ENCODE data around the gene ANGPTL2.

Gene ANGPTL2

GRCh38 chr9:127102176-127102575 lies 20.3 kb downstream of the ANGPTL2 start:
- Histone ChIP-seq H3K4me1 (ENCODE audit: insufficient read depth, low read length, severe bottlenecking) (no peaks in the 10 kb centered on the region), H3K9me2 (ENCODE audit: low read depth, low read length) (no peaks in the 10 kb centered on the region), H3K27ac (ENCODE audit: low read depth, low read length, poor library complexity, severe bottlenecking) (no peak overlapping the region), H3F3A (ENCODE audit: insufficient read depth, low read length) (no peaks in the 10 kb centered on the region), H3K9me3 (ENCODE audit: low read length) (no peaks in the 10 kb centered on the region), H3K79me2 (ENCODE audit: insufficient read depth, low read length) (no peaks in the 10 kb centered on the region), H3K4me3 (ENCODE audit: low read depth, low read length, poor library complexity, severe bottlenecking) (no peak overlapping the region), H4K20me1 (ENCODE audit: insufficient read depth, low read length) (no peaks in the 10 kb centered on the region), H3K9ac (ENCODE audit: low read length) (no peak overlapping the region), H2AFZ (ENCODE audit: low read length) (no peak overlapping the region), H3K36me3 (ENCODE audit: insufficient read depth, low read length) (no peaks in the 10 kb centered on the region), H3K27me3 (ENCODE audit: insufficient read depth, low read length) (no peaks in the 10 kb centered on the region), H3K4me2 (ENCODE audit: low read length) (no peak overlapping the region)
- TF ChIP-seq CTCF (IDR thresholded peaks at IDR 0.05; ENCODE audit: low read length) (no peak), EZH2 (IDR thresholded peaks at IDR 0.05; ENCODE audit: borderline replicate concordance, low read length) (no peak)

- Histone ChIP-seq H3K9me2 (ENCODE audit: low read depth, low read length) (no peaks in the 10 kb centered on the region), H3K79me2 (ENCODE audit: insufficient read depth, low read length) (no peaks in the 10 kb centered on the region), H3K9me3 (ENCODE audit: low read length) (no peaks in the 10 kb centered on the region), H3K27me3 (ENCODE audit: insufficient read depth, low read length) (no peaks in the 10 kb centered on the region), H3K4me1 (ENCODE audit: insufficient read depth, low read length, severe bottlenecking) (no peaks in the 10 kb centered on the region), H3K9ac (ENCODE audit: low read length) (no peak overlapping the region), H3F3A (ENCODE audit: insufficient read depth, low read length) (no peaks in the 10 kb centered on the region), H3K27ac (ENCODE audit: low read depth, low read length, poor library complexity, severe bottlenecking) (no peak overlapping the region), H3K4me3 (ENCODE audit: low read depth, low read length, poor library complexity, severe bottlenecking) (no peak overlapping the region), H3K4me2 (ENCODE audit: low read length) (no peak overlapping the region), H3K36me3 (ENCODE audit: insufficient read depth, low read length) (no peaks in the 10 kb centered on the region), H4K20me1 (ENCODE audit: insufficient read depth, low read length) (no peaks in the 10 kb centered on the region), H2AFZ (ENCODE audit: low read length) (no peak overlapping the region)
- no peak for TF ChIP-seq EZH2 (IDR thresholded peaks at IDR 0.05; ENCODE audit: borderline replicate concordance, low read length)
- TF ChIP-seq CTCF (IDR thresholded peaks at IDR 0.05; ENCODE audit: low read length) = no peak
Measured at GRCh38 chr9:127099664-127100063, 22.8 kb downstream of the ANGPTL2 start.

DNA sequence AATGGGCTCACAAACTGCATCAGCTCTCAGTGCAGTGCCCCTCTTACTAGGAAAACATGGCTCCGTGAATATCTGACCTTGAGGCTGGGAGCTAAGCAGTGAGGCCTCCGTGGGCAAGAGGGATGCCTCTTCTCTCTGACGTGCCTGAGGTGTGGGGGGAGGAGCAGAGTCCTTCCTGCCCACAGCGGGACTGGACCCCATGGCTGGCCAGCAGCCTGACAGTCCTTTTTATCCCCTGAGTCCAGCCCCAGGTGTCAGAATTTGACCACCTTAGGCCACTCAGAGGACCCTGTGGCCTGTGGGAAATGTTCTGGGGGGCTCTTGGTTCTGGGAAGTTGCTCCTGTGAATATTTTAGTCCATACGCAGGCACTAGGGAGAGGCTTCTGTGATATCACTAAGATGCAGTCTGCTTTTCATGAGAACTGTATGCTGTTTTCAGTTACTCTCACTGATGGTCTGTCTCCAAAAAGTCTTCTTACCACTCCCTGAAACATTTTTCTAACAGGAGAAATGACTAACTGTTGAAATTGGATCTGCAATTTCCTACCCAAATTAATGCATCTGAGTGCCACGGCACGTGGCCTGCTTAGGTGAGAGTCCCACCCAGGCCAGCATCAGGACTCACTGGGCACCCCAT lies 23.4 kb downstream of the ANGPTL2 start:
- no peak overlapping the region for H3K27ac ChIP-seq (ENCODE audit: low read depth, low read length, poor library complexity, severe bottlenecking)
- H3K4me1 ChIP-seq (ENCODE audit: insufficient read depth, low read length, severe bottlenecking) = no peaks in the 10 kb centered on the region
- H3K9ac ChIP-seq (ENCODE audit: low read length) = no peak overlapping the region
- no peaks in the 10 kb centered on the region for H3K27me3 ChIP-seq (ENCODE audit: insufficient read depth, low read length)
- H4K20me1 ChIP-seq (ENCODE audit: insufficient read depth, low read length) = no peaks in the 10 kb centered on the region
- no peaks in the 10 kb centered on the region for H3K9me2 ChIP-seq (ENCODE audit: low read depth, low read length)
- TF ChIP-seq CTCF (IDR thresholded peaks at IDR 0.05; ENCODE audit: low read length) (no peak), EZH2 (IDR thresholded peaks at IDR 0.05; ENCODE audit: borderline replicate concordance, low read length) (no peak)
- H3F3A ChIP-seq (ENCODE audit: insufficient read depth, low read length) = no peaks in the 10 kb centered on the region
- no peaks in the 10 kb centered on the region for H3K79me2 ChIP-seq (ENCODE audit: insufficient read depth, low read length)
- no peak overlapping the region for H3K4me2 ChIP-seq (ENCODE audit: low read length)
- no peaks in the 10 kb centered on the region for H3K9me3 ChIP-seq (ENCODE audit: low read length)
- H3K4me3 ChIP-seq (ENCODE audit: low read depth, low read length, poor library complexity, severe bottlenecking) = no peak overlapping the region
- no peak overlapping the region for H2AFZ ChIP-seq (ENCODE audit: low read length)
- H3K36me3 ChIP-seq (ENCODE audit: insufficient read depth, low read length) = no peaks in the 10 kb centered on the region
